Astrocyte of the cerebellum (primary cell): ENCODE measurements around the gene POLD2.

ENCODE experiments used
- DNase-seq: peaks from one replicate; pipeline ENCODE4 v3.0.0-alpha.2; 2011; ENCODE audit warnings: low read depth
- H3K4me3 ChIP-seq: 2 replicates; pipeline ENCODE4 v1.5.1; 2011; ENCODE audit warnings: mild to moderate bottlenecking, low read depth, low read length, moderate library complexity
- CTCF ChIP-seq: IDR thresholded peaks from 2 replicates; pipeline ENCODE4 v1.5.1; 2012; ENCODE audit warnings: low read length, low read depth, moderate library complexity, mild to moderate bottlenecking; ENCODE audit errors: missing control alignments
- in situ Hi-C: cut with HindIII; loops from 2 replicates; pipeline ENCODE4 v1.10.0; 2017; ENCODE audit warnings: low sequenced_read_pairs

POLD2 gene

DNA sequence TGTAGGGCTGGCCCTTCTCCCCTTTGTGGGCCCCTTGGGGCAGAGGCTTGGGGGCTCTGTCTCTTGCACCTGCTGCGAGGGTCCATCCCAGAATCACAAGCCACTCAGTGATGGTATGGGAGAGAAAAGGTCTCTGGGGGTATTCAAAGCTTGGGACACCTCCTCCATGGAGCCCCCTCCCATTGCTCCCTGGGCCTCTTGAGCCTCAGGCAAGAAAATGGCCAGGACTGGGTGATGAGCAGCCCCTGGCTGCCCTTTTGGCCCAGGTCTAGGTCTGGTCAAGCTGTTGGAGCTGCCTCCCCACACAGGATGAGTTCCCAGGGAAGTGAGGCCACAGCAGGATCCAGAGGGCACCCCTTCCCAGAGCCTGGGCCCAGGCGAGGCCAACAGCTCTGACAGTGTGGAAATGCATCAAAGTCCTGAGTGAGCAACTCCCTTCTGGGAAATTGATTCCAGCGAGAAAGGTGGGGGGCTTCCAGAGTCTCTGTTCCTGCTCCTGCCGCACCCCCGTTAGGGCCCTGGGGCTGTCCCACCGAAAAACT is 21.1 kb upstream of the POLD2 start:
- H3K4me3 ChIP-seq = no peak overlapping the region
- in situ Hi-C loops = no loop called here

GRCh38 chr7:44143646-44144250 is 20.4 kb upstream of the POLD2 start:
- DNase-seq = no peak
- in situ Hi-C loops = no loop called here
- no peak for TF ChIP-seq CTCF
- H3K4me3 ChIP-seq = no peak overlapping the region

More for the DNA sequence above, 21.1 kb upstream of the POLD2 start:
- no peak for DNase-seq
- no peak for TF ChIP-seq CTCF

DNA sequence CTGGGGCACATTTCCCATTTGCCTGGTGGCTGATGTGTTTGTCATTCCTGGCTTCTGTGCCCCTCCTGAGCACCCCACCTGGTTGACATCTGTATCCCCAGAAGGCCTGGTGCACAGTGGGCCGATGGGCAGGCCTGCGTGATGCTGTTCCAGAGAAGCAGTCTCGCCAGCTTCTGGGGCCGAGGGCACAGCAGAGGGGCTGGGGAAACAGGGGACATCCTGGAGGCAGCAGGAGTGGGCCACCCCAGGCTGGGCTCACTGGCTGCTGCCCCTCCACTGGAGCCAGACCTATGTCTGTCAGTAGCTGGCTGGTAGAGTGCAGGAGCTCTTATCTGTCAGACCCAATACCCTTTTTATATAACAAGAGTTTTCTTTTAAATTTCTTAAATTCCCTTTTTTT is 18.7 kb upstream of the POLD2 start:
- DNase-seq = no peak
- in situ Hi-C loops = no loop called here
- H3K4me3 ChIP-seq = no peak overlapping the region
- no peak for TF ChIP-seq CTCF

DNA sequence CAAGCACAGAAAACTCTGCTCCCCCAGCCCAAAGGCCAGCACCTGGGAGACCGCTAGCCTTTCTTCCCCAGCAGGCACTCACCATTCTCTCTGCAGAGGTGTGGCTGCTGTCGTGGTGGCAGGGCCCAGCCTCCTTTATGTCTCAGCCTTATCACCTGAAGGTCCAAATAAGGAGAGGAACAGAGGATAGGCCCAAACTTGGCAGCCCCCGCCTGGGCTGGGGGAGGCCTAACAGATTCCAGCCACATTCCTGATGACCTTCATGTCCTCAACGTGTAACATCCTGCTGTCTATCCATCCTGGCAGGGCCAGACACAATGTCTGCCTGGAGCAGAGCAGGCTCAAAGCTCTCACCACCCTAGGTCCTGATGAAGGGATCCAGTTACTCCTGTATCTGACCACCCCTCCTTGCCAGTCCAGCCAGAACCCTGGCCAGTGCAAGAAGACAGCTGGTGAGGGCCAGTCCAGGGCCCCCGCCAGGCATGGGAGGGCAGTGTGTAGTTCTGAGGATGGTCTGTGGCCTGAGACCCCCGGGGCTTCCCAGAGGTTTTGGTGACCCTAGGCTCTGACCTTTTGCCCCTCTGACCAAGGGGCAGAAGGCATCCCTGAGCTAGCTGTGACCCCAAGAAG is 18.0 kb upstream of the POLD2 start, which contains the start of gene MYL7:
Gene MYL7 (minus strand): TSS at position 112 of the 630 bp plus-strand sequence. CDS start 27 bp downstream, at position 85.
- no peak within 1 kb of the TSS for H3K4me3 ChIP-seq
- no peak for DNase-seq
- in situ Hi-C loops = no loop called here
- no peak for TF ChIP-seq CTCF

- no peak for DNase-seq
- in situ Hi-C loops = no loop called here
- no peak overlapping the region for H3K4me3 ChIP-seq
- no peak for TF ChIP-seq CTCF
Measured at GRCh38 chr7:44140341-44140740, 17.0 kb upstream of the POLD2 start.

DNA sequence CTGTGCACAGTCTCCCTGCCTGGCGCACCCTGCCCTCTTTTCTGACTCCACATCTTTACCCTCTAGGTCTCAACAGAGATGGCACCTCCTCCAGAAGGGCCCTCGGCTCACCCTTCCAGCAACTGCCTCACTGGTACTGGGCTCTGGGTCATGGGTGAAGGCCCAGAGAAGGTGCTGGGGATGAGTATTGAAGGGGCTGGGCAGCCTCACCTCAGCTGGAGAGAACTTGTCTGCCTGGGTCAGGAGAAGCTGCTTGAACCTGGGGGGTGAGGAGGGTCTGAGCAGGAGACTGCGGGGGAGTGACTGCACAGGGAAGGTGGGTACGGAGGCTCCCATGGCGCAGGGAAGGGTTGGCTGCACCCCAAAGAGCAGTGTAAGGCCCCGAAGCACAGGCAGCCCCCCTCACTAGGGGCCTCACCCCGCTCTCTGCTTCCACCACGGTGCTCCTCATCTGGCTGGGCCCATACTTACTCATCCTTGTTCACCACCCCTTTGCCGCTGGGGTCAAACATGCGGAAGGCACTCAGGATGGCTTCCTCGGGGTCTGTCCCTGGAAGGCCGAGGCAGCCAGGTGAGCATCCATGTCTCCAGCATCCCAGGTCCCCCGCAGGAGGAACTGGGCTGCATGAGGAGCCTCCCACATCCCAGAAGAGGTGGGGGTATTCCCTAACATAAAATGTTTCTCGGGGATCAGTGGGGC is 16.1 kb upstream of the POLD2 start:
- no peak for DNase-seq
- TF ChIP-seq CTCF = no peak
- in situ Hi-C loops = no loop called here

More for the DNA sequence above, 16.1 kb upstream of the POLD2 start:
- H3K4me3 ChIP-seq = no peak overlapping the region
